GM12878 (cell line): ENCODE results near the gene HAUS7.

Source experiments
- BHLHE40 ChIP-seq, 2 experiments: fragments of 450-650 bp in 1 of 2; IDR thresholded peaks; 2 replicates each; pipeline ENCODE4 v1.6.1; 2011 to 2017; ENCODE audit warnings: low read depth in 2 of 2, borderline replicate concordance in 1 of 2, improper control_type of control experiment in 1 of 2, low read length in 1 of 2, mild to moderate bottlenecking in 1 of 2
- CREB1 ChIP-seq: IDR thresholded peaks from 2 replicates; pipeline ENCODE4 v1.6.1; 2012; ENCODE audit warnings: low read depth, mild to moderate bottlenecking, inconsistent platforms
- NFIC ChIP-seq: IDR thresholded peaks from 2 replicates; pipeline ENCODE4 v1.6.1; 2012; ENCODE audit warnings: low read depth, mild to moderate bottlenecking, inconsistent platforms, low read length, moderate library complexity
- NR2C1 ChIP-seq: fragments of 450-650 bp; IDR thresholded peaks from 2 replicates; pipeline ENCODE4 v1.6.1; 2017; ENCODE audit warnings: antibody characterized with exemption, mild to moderate bottlenecking, moderate library complexity
- POLR2A ChIP-seq: IDR thresholded peaks from 2 replicates; pipeline ENCODE4 v1.6.1; 2011; ENCODE audit warnings: low read depth, mild to moderate bottlenecking, low read length
- RBBP5 ChIP-seq: fragments of 200-600 bp; sonication (generic); conservative IDR thresholded peaks from 2 replicates; pipeline ENCODE4 v1.6.1; 2016
- REST ChIP-seq: IDR thresholded peaks from 2 replicates; pipeline ENCODE4 v1.6.1; 2012; ENCODE audit warnings: mild to moderate bottlenecking, low read depth, low read length

- no peak for TF ChIP-seq POLR2A
- no peak for TF ChIP-seq CREB1
- TF ChIP-seq REST, result no peak
- TF ChIP-seq NR2C1, result no peak
- TF ChIP-seq NFIC, result no peak
- TF ChIP-seq RBBP5, result no peak
- no peak for TF ChIP-seq BHLHE40 (IDR thresholded peaks at IDR 0.05; ENCODE audit: borderline replicate concordance in 1 of 2, low read depth in 2 of 2, low read length in 1 of 2)
Measured at GRCh38 chrX:153474266-153474665, 3.9 kb upstream of the HAUS7 start.
